KMS-11 (cell line): ENCODE results near the gene THYN1.

ENCODE experiments used
- H2AFZ ChIP-seq: fragments of 200-600 bp; sonication (generic); 2 replicates; pipeline ENCODE4 v1.6.1; 2016; ENCODE audit warnings: antibody characterized with exemption, mixed run types, low read depth
- H3K27ac ChIP-seq: fragments of 200-600 bp; sonication (generic); 2 replicates; pipeline ENCODE4 v1.6.1; 2016; ENCODE audit warnings: mild to moderate bottlenecking, mixed run types
- H3K27me3 ChIP-seq: fragments of 200-600 bp; sonication (generic); 2 replicates; pipeline ENCODE4 v1.6.1; 2017; ENCODE audit warnings: mild to moderate bottlenecking, low read depth, mixed run types, moderate library complexity; ENCODE audit not compliant: insufficient read depth
- H3K36me3 ChIP-seq: fragments of 200-600 bp; sonication (generic); 2 replicates; pipeline ENCODE4 v1.6.1; 2017; ENCODE audit warnings: mild to moderate bottlenecking, mixed run types; ENCODE audit not compliant: insufficient read depth
- H3K4me1 ChIP-seq: fragments of 200-600 bp; sonication (generic); 2 replicates; pipeline ENCODE4 v1.6.1; 2016; ENCODE audit warnings: mild to moderate bottlenecking, low read depth, mixed run types; ENCODE audit not compliant: poor library complexity, severe bottlenecking
- H3K4me2 ChIP-seq: fragments of 200-600 bp; sonication (generic); 2 replicates; pipeline ENCODE4 v1.7.0; 2016; ENCODE audit warnings: mild to moderate bottlenecking, mixed run types
- H3K4me3 ChIP-seq: fragments of 200-600 bp; sonication (generic); IDR thresholded peaks from 2 replicates; pipeline ENCODE4 v1.6.1; 2017; ENCODE audit warnings: low read depth, low read length, mixed read lengths; ENCODE audit not compliant: insufficient read depth
- H3K79me2 ChIP-seq: fragments of 200-600 bp; sonication (generic); 2 replicates; pipeline ENCODE4 v1.6.1; 2016; ENCODE audit warnings: low read depth, mixed run types; ENCODE audit not compliant: insufficient read depth
- H3K9ac ChIP-seq: fragments of 200-600 bp; sonication (generic); 2 replicates; pipeline ENCODE4 v1.6.1; 2016; ENCODE audit warnings: mild to moderate bottlenecking, mixed run types
- H4K20me1 ChIP-seq: fragments of 200-600 bp; sonication (generic); 2 replicates; pipeline ENCODE4 v1.6.1; 2016; ENCODE audit warnings: mild to moderate bottlenecking, mixed run types; ENCODE audit not compliant: insufficient read depth
- TF ChIP-seq, protein P1 (sequence below): fragments of 200-600 bp; sonication (generic); conservative IDR thresholded peaks from 2 replicates; pipeline ENCODE4 v1.6.1; 2017; ENCODE audit warnings: low read depth, mild to moderate bottlenecking, antibody characterized with exemption, low read length, moderate library complexity, mixed read lengths

The THYN1 gene

DNA sequence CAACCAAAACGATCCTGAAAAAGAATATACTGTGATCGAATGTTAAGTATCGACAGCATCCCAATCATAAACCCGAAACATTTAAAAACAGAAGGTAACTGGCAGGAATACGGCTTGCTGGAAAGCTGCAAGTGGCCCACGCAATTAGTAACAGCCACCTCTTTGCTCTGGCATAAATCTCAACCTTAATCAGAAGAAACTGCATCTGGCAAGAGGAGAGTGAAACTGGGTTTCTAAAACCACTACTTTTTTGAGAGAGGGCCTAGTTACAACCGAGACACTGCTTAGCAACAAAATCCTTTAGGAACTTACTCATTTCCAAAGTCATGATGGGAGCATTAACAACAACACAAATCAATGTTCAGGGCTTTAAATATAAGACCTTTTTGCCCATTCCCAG is 37.3 kb downstream of the THYN1 start:
- TF ChIP-seq, protein P1, sequence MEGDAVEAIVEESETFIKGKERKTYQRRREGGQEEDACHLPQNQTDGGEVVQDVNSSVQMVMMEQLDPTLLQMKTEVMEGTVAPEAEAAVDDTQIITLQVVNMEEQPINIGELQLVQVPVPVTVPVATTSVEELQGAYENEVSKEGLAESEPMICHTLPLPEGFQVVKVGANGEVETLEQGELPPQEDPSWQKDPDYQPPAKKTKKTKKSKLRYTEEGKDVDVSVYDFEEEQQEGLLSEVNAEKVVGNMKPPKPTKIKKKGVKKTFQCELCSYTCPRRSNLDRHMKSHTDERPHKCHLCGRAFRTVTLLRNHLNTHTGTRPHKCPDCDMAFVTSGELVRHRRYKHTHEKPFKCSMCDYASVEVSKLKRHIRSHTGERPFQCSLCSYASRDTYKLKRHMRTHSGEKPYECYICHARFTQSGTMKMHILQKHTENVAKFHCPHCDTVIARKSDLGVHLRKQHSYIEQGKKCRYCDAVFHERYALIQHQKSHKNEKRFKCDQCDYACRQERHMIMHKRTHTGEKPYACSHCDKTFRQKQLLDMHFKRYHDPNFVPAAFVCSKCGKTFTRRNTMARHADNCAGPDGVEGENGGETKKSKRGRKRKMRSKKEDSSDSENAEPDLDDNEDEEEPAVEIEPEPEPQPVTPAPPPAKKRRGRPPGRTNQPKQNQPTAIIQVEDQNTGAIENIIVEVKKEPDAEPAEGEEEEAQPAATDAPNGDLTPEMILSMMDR = no peak
- Histone ChIP-seq H3K4me1 (peaks cover 51% of the 10 kb centered on the region), H2AFZ (no peak overlapping the region), H3K27me3 (no peaks in the 10 kb centered on the region), H3K4me2 (peak overlapping the region; percentile 86), H3K4me3 (no peak overlapping the region), H3K27ac (peak overlapping the region; percentile 78), H3K36me3 (0 out of 2 replicates have a peak, but pooled peaks cover 4% of the 10 kb centered on the region), H3K9ac (no peak overlapping the region; the same call in 1 of the 2 replicates), H4K20me1 (0 out of 2 replicates have a peak, but pooled peaks cover 3% of the 10 kb centered on the region), H3K79me2 (peaks cover 70% of the 10 kb centered on the region)

DNA sequence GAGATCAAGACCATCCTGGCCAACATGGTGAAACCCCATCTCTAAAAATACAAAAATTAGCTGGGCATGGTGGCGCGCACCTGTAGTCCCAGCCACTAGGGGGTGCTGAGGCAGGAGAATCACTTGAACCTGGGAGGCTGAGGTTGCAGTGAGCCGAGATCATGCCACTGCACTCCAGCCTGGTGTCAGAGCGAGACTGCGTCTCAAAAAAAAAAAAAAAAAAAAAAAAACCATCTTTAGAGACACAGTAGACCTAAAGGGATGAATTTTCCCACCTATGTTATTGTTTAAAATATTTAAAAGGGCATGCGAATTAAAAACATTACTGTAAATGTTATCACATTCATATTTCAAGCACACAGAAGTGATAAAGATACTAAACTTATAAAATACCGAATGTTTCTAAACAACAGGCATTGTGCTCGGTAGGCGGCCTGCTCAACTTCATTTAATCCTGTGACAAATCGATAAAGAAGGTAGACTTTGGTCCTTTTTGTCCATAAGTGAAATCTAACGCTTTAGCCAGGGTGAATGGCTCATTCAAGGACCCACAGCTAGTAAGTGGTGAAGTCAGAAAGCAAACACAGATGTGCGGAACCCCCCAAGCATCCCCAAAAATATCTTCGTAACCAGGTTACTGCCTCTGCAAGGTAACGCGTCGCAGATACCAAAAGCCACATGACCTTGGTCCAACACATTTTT is 45.5 kb downstream of the THYN1 start:
- 0 out of 2 replicates have a peak, but pooled peaks cover 2% of the 10 kb centered on the region for H3K36me3 ChIP-seq
- no peak overlapping the region for H3K4me3 ChIP-seq
- H2AFZ ChIP-seq = no peak overlapping the region
- H3K79me2 ChIP-seq = peaks cover 25% of the 10 kb centered on the region; the same call in 1 of the 2 replicates
- H3K27me3 ChIP-seq = no peaks in the 10 kb centered on the region
- no peaks in the 10 kb centered on the region for H4K20me1 ChIP-seq
- no peak overlapping the region for H3K4me2 ChIP-seq
- H3K27ac ChIP-seq = no peak overlapping the region
- TF ChIP-seq, protein P1 = peak; percentile 57
- no peaks in the 10 kb centered on the region for H3K4me1 ChIP-seq
- H3K9ac ChIP-seq = no peak overlapping the region

DNA sequence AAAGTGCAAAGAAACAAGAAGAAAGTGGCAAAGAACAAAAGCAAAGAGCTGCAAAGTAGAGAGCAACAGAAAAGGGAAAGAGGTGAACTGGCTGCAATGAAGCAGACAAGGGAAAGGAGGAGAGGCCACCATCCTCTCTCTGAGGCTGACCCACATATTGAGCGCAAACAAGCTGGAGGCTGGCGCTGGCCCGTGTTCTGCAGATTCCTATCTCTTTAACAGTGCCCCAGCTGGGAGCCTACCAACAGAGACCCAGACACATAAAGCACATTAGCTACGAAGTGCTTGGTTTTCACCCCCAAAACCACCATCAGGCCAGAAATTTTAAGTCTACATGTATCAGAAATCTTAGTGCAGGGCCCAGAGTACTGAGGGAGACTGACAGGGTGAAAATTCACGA is 47.0 kb downstream of the THYN1 start:
- no peaks in the 10 kb centered on the region for H4K20me1 ChIP-seq
- no peak overlapping the region for H3K4me3 ChIP-seq
- H3K4me1 ChIP-seq = no peaks in the 10 kb centered on the region
- H3K79me2 ChIP-seq = peaks cover 10% of the 10 kb centered on the region; the same call in 1 of the 2 replicates
- TF ChIP-seq, protein P1 = no peak
- no peak overlapping the region for H3K9ac ChIP-seq
- H2AFZ ChIP-seq = no peak overlapping the region
- 0 out of 2 replicates have a peak, but pooled peaks cover 4% of the 10 kb centered on the region for H3K36me3 ChIP-seq
- H3K27me3 ChIP-seq = no peaks in the 10 kb centered on the region
- H3K27ac ChIP-seq = no peak overlapping the region
- no peak overlapping the region for H3K4me2 ChIP-seq

DNA sequence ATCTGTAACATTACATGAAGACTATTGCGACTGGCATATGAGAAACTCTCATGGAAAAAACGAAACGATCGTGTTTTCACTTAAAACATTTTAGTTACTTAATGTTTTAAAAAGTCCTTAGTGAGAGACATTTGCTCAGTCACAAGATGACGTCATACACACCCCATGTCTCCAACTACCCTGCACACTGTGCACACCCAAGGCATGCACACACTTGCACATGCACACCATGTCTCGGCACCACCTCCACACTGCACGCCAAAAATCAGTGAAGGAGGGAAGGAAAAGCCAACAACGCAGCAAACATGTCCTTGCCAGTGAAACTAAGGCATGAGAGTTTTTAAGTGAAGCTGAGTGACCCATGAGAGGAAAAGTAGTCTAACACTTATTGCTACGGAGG is 47.4 kb downstream of the THYN1 start:
- 0 out of 2 replicates have a peak, but pooled peaks cover 4% of the 10 kb centered on the region for H3K36me3 ChIP-seq
- TF ChIP-seq, protein P1 = no peak
- no peak overlapping the region for H2AFZ ChIP-seq

More for the DNA sequence above, 47.4 kb downstream of the THYN1 start:
- H3K79me2 ChIP-seq = peaks cover 5% of the 10 kb centered on the region; the same call in 1 of the 2 replicates
- no peak overlapping the region for H3K9ac ChIP-seq
- no peaks in the 10 kb centered on the region for H3K27me3 ChIP-seq
- no peaks in the 10 kb centered on the region for H3K4me1 ChIP-seq
- H3K4me3 ChIP-seq = no peak overlapping the region
- H3K27ac ChIP-seq = no peak overlapping the region
- H3K4me2 ChIP-seq = no peak overlapping the region
- H4K20me1 ChIP-seq = no peaks in the 10 kb centered on the region
